ENCODE results near the gene LRRC8D. TPM values are rescaled to one million over a fixed set of nuclear protein-coding genes. Genes with fewer than 3 reads are reported as not detected.

The LRRC8D gene
- total RNA-seq, 1 experiment from 2014 or later: 18.0 TPM

GRCh38 chr1:89939059-89939570, 118.3 kb downstream of the LRRC8D start:
- peak; percentile 32 for DNase-seq (ENCODE audit: low read depth)

GRCh38 chr1:89939693-89940438, 119.0 kb downstream of the LRRC8D start:
- DNase-seq (ENCODE audit: low read depth): no peak

GRCh38 chr1:89941110-89941766, 120.4 kb downstream of the LRRC8D start:
- DNase-seq (ENCODE audit: low read depth): no peak

- no peak for DNase-seq (ENCODE audit: low read depth)
Observed at GRCh38 chr1:89942014-89942413, 121.2 kb downstream of the LRRC8D start.

GRCh38 chr1:89942825-89943658, 122.2 kb downstream of the LRRC8D start:
- DNase-seq (ENCODE audit: low read depth): peak; percentile 22

GRCh38 chr1:89943846-89944781, 123.3 kb downstream of the LRRC8D start:
- DNase-seq (ENCODE audit: low read depth): no peak

GRCh38 chr1:89945852-89946476, 125.1 kb downstream of the LRRC8D start:
- DNase-seq (ENCODE audit: low read depth): peak; percentile 67

GRCh38 chr1:89946532-89946931, 125.7 kb downstream of the LRRC8D start:
- DNase-seq (ENCODE audit: low read depth): no peak

GRCh38 chr1:89948722-89949345, 128.0 kb downstream of the LRRC8D start:
- no peak for DNase-seq (ENCODE audit: low read depth)

- DNase-seq (ENCODE audit: low read depth): no peak
Observed at GRCh38 chr1:89949991-89950624, 129.3 kb downstream of the LRRC8D start.

GRCh38 chr1:89950703-89951102, 129.9 kb downstream of the LRRC8D start:
- no peak for DNase-seq (ENCODE audit: low read depth)

GRCh38 chr1:89951766-89952604, 131.2 kb downstream of the LRRC8D start:
- DNase-seq (ENCODE audit: low read depth): peak; percentile 51

- no peak for DNase-seq (ENCODE audit: low read depth)
Observed at GRCh38 chr1:89952605-89953130, 131.8 kb downstream of the LRRC8D start.

GRCh38 chr1:89953131-89953626, 132.3 kb downstream of the LRRC8D start:
- peak; percentile 85 for DNase-seq (ENCODE audit: low read depth)

- no peak for DNase-seq (ENCODE audit: low read depth)
Observed at GRCh38 chr1:89953929-89954328, 133.1 kb downstream of the LRRC8D start.

GRCh38 chr1:89954401-89954800, 133.6 kb downstream of the LRRC8D start:
- DNase-seq (ENCODE audit: low read depth): no peak

- DNase-seq (ENCODE audit: low read depth): no peak
Observed at GRCh38 chr1:89955311-89956205, 134.7 kb downstream of the LRRC8D start.
